Peyer's patch (tissue), 4 donors: ENCODE data around the gene OCA2.

Source experiments
- CTCF ChIP-seq, 6 experiments: fragments of 450-650 bp in 4 of 6; fragments of 200-600 bp in 2 of 6; sonication (generic) in 1 of 6; IDR thresholded peaks; one replicate each; pipeline ENCODE4 v1.5.1; 2017 to 2019; ENCODE audit warnings: antibody characterized with exemption in 6 of 6, mild to moderate bottlenecking in 3 of 6, moderate library complexity in 1 of 6
- POLR2A ChIP-seq, 2 donors: fragments of 450-650 bp; IDR thresholded peaks; one replicate each; pipeline ENCODE4 v1.5.1; 2017; ENCODE audit warnings: antibody characterized with exemption in 2 of 2, mild to moderate bottlenecking in 2 of 2, moderate library complexity in 2 of 2

- TF ChIP-seq CTCF (IDR thresholded peaks at IDR 0.05), result no peak
- no peak for TF ChIP-seq POLR2A (IDR thresholded peaks at IDR 0.05)
Observed at GRCh38 chr15:28115871-28116270, 16.8 kb upstream of the OCA2 start.
